Gastrocnemius medialis (tissue), 4 donors: ENCODE data around the gene CAMLG.

Experiments used
- CTCF ChIP-seq, 5 experiments: fragments of 450-650 bp in 3 of 5; fragments of 200-600 bp in 2 of 5; sonication (generic) in 2 of 5; IDR thresholded peaks in 4 of 5; conservative IDR thresholded peaks in 1 of 5; 1 replicate in 4 of 5; 2 replicates in 1 of 5; pipeline ENCODE4 v1.5.1; 2016 to 2019; ENCODE audit warnings: antibody characterized with exemption in 5 of 5, mild to moderate bottlenecking in 3 of 5, moderate library complexity in 3 of 5
- POLR2A ChIP-seq, 2 donors: fragments of 450-650 bp; IDR thresholded peaks; one replicate each; pipeline ENCODE4 v1.6.1; 2017; ENCODE audit warnings: antibody characterized with exemption in 2 of 2, mild to moderate bottlenecking in 2 of 2, moderate library complexity in 2 of 2

- no peak for TF ChIP-seq CTCF (IDR thresholded peaks at IDR 0.05 in 4 of 5, conservative IDR thresholded peaks at IDR 0.05 in 1 of 5)
- TF ChIP-seq POLR2A (IDR thresholded peaks at IDR 0.05) = no peak
Observed at GRCh38 chr5:134708301-134708700, 30.0 kb upstream of the CAMLG start.
